H1 (cell line): Measurements from ENCODE around the gene EPSTI1. TPM values are rescaled to one million over a fixed set of nuclear protein-coding genes. Genes with fewer than 3 reads are reported as not detected.

Experiments
- CTCF ChIA-PET: fragments of 300-600 bp; sonication (Branson Sonifier 250); formaldehyde crosslinking; loops from one replicate; lab custom pipeline; 2021; ENCODE audit not compliant: partially characterized antibody; lab: Charles Lee
- POLR2A ChIA-PET: fragments of 300-600 bp; sonication (Branson Sonifier 250); formaldehyde crosslinking; loops from one replicate; lab custom pipeline; 2021; ENCODE audit warnings: inconsistent platforms; ENCODE audit not compliant: partially characterized antibody; lab: Charles Lee
- DNase-seq, 2 experiments: peaks; one replicate each; pipeline versions ENCODE4 v3.0.0 to v3.0.0-alpha.2; 2010 to 2022; ENCODE audit warnings: low spot score in 2 of 2, low read depth in 1 of 2, mixed read lengths in 1 of 2
- FAIRE-seq: peaks from 2 replicates; lab custom pipeline; 2011; peaks lifted over from hg19 to GRCh38; lab: Jason Lieb, UNC
- H2AFZ ChIP-seq: 2 replicates; pipeline ENCODE4 v1.8.1; 2012; ENCODE audit warnings: low read length, inconsistent platforms
- H2AK5ac ChIP-seq: 2 replicates; pipeline ENCODE4 v1.6.1; 2013; ENCODE audit warnings: low read depth, low read length
- H2BK120ac ChIP-seq: replicated peaks from 2 replicates; pipeline ENCODE3; 2013; ENCODE audit warnings: low read depth, low read length, inconsistent platforms
- H2BK12ac ChIP-seq: 2 replicates; pipeline ENCODE4 v1.6.1; 2013; ENCODE audit warnings: low read depth, low read length
- H2BK15ac ChIP-seq: 2 replicates; pipeline ENCODE4 v1.6.1; 2013; ENCODE audit warnings: low read length
- H2BK20ac ChIP-seq: 2 replicates; pipeline ENCODE4 v1.6.1; 2013; ENCODE audit warnings: low read length
- H2BK5ac ChIP-seq: 2 replicates; pipeline ENCODE4 v1.6.1; 2013; ENCODE audit warnings: low read depth, low read length
- H3K14ac ChIP-seq: 2 replicates; pipeline ENCODE4 v1.6.1; 2013; ENCODE audit warnings: inconsistent platforms; ENCODE audit not compliant: insufficient read length
- H3K18ac ChIP-seq: 2 replicates; pipeline ENCODE4 v1.6.1; 2013; ENCODE audit warnings: low read length; ENCODE audit errors: extremely low read depth
- H3K23ac ChIP-seq: 2 replicates; pipeline ENCODE4 v1.6.1; 2013; ENCODE audit warnings: inconsistent platforms; ENCODE audit not compliant: insufficient read length
- H3K23me2 ChIP-seq: 2 replicates; pipeline ENCODE4 v1.6.1; 2013; ENCODE audit warnings: low read depth, low read length
- H3K27ac ChIP-seq: 2 replicates; pipeline ENCODE4 v1.6.1; 2011; ENCODE audit warnings: low read depth, low read length, inconsistent platforms
- H3K27me3 ChIP-seq, 4 experiments: replicated peaks in 1 of 4; 1 replicate in 1 of 4; 2 replicates in 3 of 4; pipeline versions ENCODE4 v1.6.1 to v1.8.1; 2011 to 2013; ENCODE audit warnings: low read length in 3 of 4, mild to moderate bottlenecking in 3 of 4, inconsistent platforms in 2 of 4, mixed read lengths in 2 of 4, moderate library complexity in 1 of 4; ENCODE audit not compliant: control insufficient read depth in 3 of 4, insufficient read depth in 3 of 4; ENCODE audit errors: extremely low read depth in 1 of 4
- H3K36me3 ChIP-seq, 4 experiments: 2 replicates each; pipeline versions ENCODE4 v1.6.1 to v1.8.1; 2011 to 2013; ENCODE audit warnings: mild to moderate bottlenecking in 4 of 4, low read length in 3 of 4, moderate library complexity in 2 of 4, control low read depth in 1 of 4, inconsistent platforms in 1 of 4; ENCODE audit not compliant: insufficient read depth in 4 of 4, control insufficient read depth in 2 of 4
- H3K4ac ChIP-seq: replicated peaks from 2 replicates; pipeline ENCODE3; 2013; ENCODE audit warnings: low read length, low read depth, mixed read lengths, inconsistent platforms; ENCODE audit not compliant: insufficient read length
- H3K4me1 ChIP-seq, 4 experiments: replicated peaks in 1 of 4; 1 replicate in 1 of 4; 2 replicates in 3 of 4; pipeline versions ENCODE4 v1.6.1 to v1.8.1; 2011 to 2013; ENCODE audit warnings: low read length in 3 of 4, inconsistent platforms in 2 of 4, mixed read lengths in 1 of 4; ENCODE audit not compliant: insufficient read depth in 4 of 4, control insufficient read depth in 3 of 4
- H3K4me2 ChIP-seq, 2 experiments: 2 replicates each; pipeline versions ENCODE4 v1.6.1 to v1.8.1; 2011 to 2013; ENCODE audit warnings: low read depth in 2 of 2, low read length in 2 of 2, control low read depth in 1 of 2, inconsistent platforms in 1 of 2, mild to moderate bottlenecking in 1 of 2; ENCODE audit not compliant: insufficient read depth in 1 of 2
- H3K4me3 ChIP-seq, 4 experiments: fragments of 200-600, 300-600 bp in 1 of 4; sonication (generic), shearing (Covaris generic), sonication (Bioruptor Twin) in 1 of 4; 2 replicates each; pipeline versions ENCODE4 v1.5.1 to v1.8.1; 2011 to 2016; ENCODE audit warnings: low read length in 4 of 4, low read depth in 3 of 4, control low read depth in 2 of 4, inconsistent platforms in 2 of 4, mild to moderate bottlenecking in 2 of 4, mixed read lengths in 1 of 4, moderate library complexity in 1 of 4; ENCODE audit not compliant: insufficient read depth in 2 of 4; ENCODE audit errors: extremely low read depth in 1 of 4
- H3K56ac ChIP-seq: replicated peaks from 2 replicates; pipeline ENCODE3; 2013; ENCODE audit warnings: low read depth, mild to moderate bottlenecking, mixed read lengths, low read length, inconsistent platforms; ENCODE audit not compliant: insufficient read length
- H3K79me1 ChIP-seq: 2 replicates; pipeline ENCODE4 v1.6.1; 2013; ENCODE audit warnings: low read depth, low read length, control low read depth
- H3K79me2 ChIP-seq, 2 experiments: 2 replicates each; pipeline versions ENCODE4 v1.6.1 to v1.8.1; 2012 to 2013; ENCODE audit warnings: low read length in 2 of 2, mild to moderate bottlenecking in 2 of 2, inconsistent platforms in 1 of 2; ENCODE audit not compliant: insufficient read depth in 2 of 2, control insufficient read depth in 1 of 2
- H3K9ac ChIP-seq, 4 experiments: replicated peaks in 1 of 4; 1 replicate in 1 of 4; 2 replicates in 3 of 4; pipeline versions ENCODE4 v1.6.1 to v1.8.1; 2011 to 2013; ENCODE audit warnings: low read depth in 3 of 4, low read length in 3 of 4, control low read depth in 2 of 4, mild to moderate bottlenecking in 2 of 4, moderate library complexity in 2 of 4, inconsistent platforms in 1 of 4; ENCODE audit errors: extremely low read depth in 1 of 4
- H3K9me3 ChIP-seq, 2 experiments: 2 replicates each; pipeline versions ENCODE4 v1.6.1 to v1.8.1; 2012 to 2013; ENCODE audit warnings: mild to moderate bottlenecking in 2 of 2, moderate library complexity in 2 of 2, control low read depth in 1 of 2, inconsistent platforms in 1 of 2, low read depth in 1 of 2, low read length in 1 of 2, mixed read lengths in 1 of 2; ENCODE audit not compliant: insufficient read depth in 2 of 2
- H4K20me1 ChIP-seq, 2 experiments: replicated peaks in 1 of 2; 2 replicates each; pipeline versions ENCODE3 to v1.8.1; 2011 to 2013; ENCODE audit warnings: inconsistent platforms in 2 of 2, low read length in 2 of 2, mild to moderate bottlenecking in 1 of 2; ENCODE audit not compliant: insufficient read depth in 2 of 2, control insufficient read depth in 1 of 2
- H4K5ac ChIP-seq: 2 replicates; pipeline ENCODE4 v1.6.1; 2013; ENCODE audit warnings: low read length, low read depth, mixed read lengths, inconsistent platforms; ENCODE audit not compliant: insufficient read length
- H4K8ac ChIP-seq: 2 replicates; pipeline ENCODE4 v1.8.0; 2013; ENCODE audit warnings: mild to moderate bottlenecking, moderate library complexity, low read length, inconsistent platforms; ENCODE audit not compliant: insufficient read depth; ENCODE audit errors: extremely low read depth
- H4K91ac ChIP-seq: replicated peaks from 2 replicates; pipeline ENCODE3; 2013; ENCODE audit warnings: low read length, mixed read lengths, inconsistent platforms; ENCODE audit not compliant: insufficient read length
- CBX8 ChIP-seq: fragments of 300-800, 300-1000 bp; sonication (generic); IDR thresholded peaks from 2 replicates; pipeline ENCODE4 v1.7.1; 2016; ENCODE audit warnings: low read depth, low read length, borderline replicate concordance
- CREB1 ChIP-seq: IDR thresholded peaks from 2 replicates; pipeline ENCODE4 v1.6.1; 2012; ENCODE audit warnings: inconsistent platforms
- CTBP2 ChIP-seq: IDR thresholded peaks from 2 replicates; pipeline ENCODE4 v1.7.0; 2011; ENCODE audit warnings: borderline replicate concordance, mild to moderate bottlenecking, moderate library complexity, mixed read lengths, low read length; ENCODE audit not compliant: insufficient read depth, insufficient read length
- KDM5A ChIP-seq: fragments of 200-600 bp; IDR thresholded peaks from 2 replicates; pipeline ENCODE4 v1.7.1; 2012; ENCODE audit warnings: mild to moderate bottlenecking, low read length, inconsistent platforms, mixed read lengths
- POLR2AphosphoS5 ChIP-seq: IDR thresholded peaks from 2 replicates; pipeline ENCODE4 v1.6.1; 2011; ENCODE audit warnings: low read depth, low read length
- TAF7 ChIP-seq: optimal IDR thresholded peaks from 2 replicates; pipeline ENCODE3; 2011; ENCODE audit warnings: low read depth, mild to moderate bottlenecking, inconsistent platforms, low read length, moderate library complexity, borderline replicate concordance
- TEAD4 ChIP-seq: IDR thresholded peaks from 2 replicates; pipeline ENCODE4 v1.6.1; 2012; ENCODE audit warnings: low read depth, low read length, inconsistent platforms, mixed read lengths
- WGBS, 2 experiments: shearing (Covaris generic) in 1 of 2; methylation state at CpG; one replicate each; pipeline versions ENCODE4 v1.1.6 to v1.1.7; 2013 to 2015; ENCODE audit warnings: low lambda C conversion rate in 2 of 2, mixed read lengths in 2 of 2, inconsistent platforms in 1 of 2, low coverage in 1 of 2, missing lambda C conversion rate in 1 of 2; ENCODE audit not compliant: insufficient replicate concordance in 2 of 2, insufficient coverage in 1 of 2, insufficient read length in 1 of 2; ENCODE audit errors: extremely low coverage in 1 of 2, missing lambda C conversion rate in 1 of 2; 5-methylcytosine and 5-hydroxymethylcytosine counted together
- polyA plus RNA-seq, 7 experiments: library from polyadenylated mRNA; depleted of rRNA in 3 of 7; stranded (reverse) in 5 of 7; unstranded in 2 of 7; fragments of >200 nt in 5 of 7; fragments of 200-250 nt in 2 of 7; gene quantifications; 1 replicate in 5 of 7; 2 replicates in 1 of 7; 4 replicates in 1 of 7; pipeline versions ENCODE4 v1.2.1 to v1.2.3, GENCODE V29; 2011 to 2013; ENCODE audit warnings: missing spikeins in 2 of 7, mixed read lengths in 2 of 7
- total RNA-seq: library from RNA; stranded (reverse); fragmentation: NEBNext Ultra II Directional; extraction: Animal tissue kit (Norgen Biotek cat#: 25700); gene quantifications from 2 replicates; pipeline ENCODE4 v1.2.1, GENCODE V29; 2021
- TF ChIP-seq, protein P1 (sequence below): IDR thresholded peaks from 2 replicates; pipeline ENCODE4 v1.6.1; 2012; ENCODE audit warnings: low read length, inconsistent platforms

EPSTI1 gene
- total and polyA plus RNA-seq, 2 of the 8 experiments (the other 6 are each of a cell fraction or from before 2014, with no cell fraction given) = 0.23 to 0.37 TPM

DNA sequence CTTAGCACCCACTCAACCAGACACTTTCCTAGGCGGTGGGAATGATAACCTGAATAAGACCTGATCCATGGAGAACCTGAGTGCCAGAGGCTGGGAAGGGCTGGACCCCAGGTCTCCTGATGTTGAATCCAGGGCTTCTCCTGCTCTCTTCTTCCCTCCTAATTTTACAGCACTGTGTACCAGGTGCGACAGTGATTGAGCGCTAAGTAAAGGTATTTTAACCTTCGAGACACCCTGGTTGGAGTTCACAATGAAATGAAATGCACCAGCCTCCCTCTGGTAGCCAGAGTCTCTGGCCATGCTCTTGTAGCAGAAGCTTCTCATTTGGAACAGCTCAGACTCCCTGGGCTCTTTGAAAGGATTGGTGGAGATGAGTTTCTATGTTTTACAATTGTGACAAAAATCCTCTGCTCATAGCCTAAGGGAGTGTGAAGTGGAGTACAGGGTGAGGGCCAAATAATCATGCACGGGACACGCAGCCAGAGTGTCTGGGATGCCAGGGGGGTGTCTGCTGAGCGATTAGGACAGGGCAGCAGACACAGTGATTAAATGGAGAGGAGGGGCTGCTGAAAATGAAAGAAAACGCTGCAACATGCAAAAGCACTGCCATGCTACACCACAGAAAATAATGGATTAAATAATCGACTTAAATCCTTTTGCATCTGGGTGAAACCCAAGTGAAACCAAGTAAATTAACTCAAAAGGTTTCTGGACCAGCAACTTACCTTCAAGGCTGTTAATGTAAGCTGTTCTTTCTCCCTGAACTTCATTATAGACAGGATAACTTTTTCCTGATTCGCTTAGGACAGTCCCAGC is 126.9 kb downstream of the EPSTI1 start:
- peaks cover 2 to 3% of the 10 kb centered on the region in 2 experiments; a peak in 1 of 4 replicates for H3K9me3 ChIP-seq
- H3K27me3 ChIP-seq = no peaks in the 10 kb centered on the region
- no peak overlapping the region for H3K18ac ChIP-seq
- no peak overlapping the region for H4K8ac ChIP-seq
- H3K23me2 ChIP-seq = 0 out of 2 replicates have a peak, but pooled peaks cover 2% of the 10 kb centered on the region
- H3K79me2 ChIP-seq = peaks cover 0 to 18% of the 10 kb centered on the region in 2 experiments; a peak in 2 of 4 replicates
- no peak overlapping the region for H4K91ac ChIP-seq
- no peak overlapping the region for H2BK20ac ChIP-seq
- H3K56ac ChIP-seq = no peak overlapping the region
- no peak overlapping the region for H2AFZ ChIP-seq
- H3K36me3 ChIP-seq = peaks cover 22 to 74% (median 48%) of the 10 kb centered on the region in 4 experiments
- H2BK12ac ChIP-seq = no peak overlapping the region
- H3K4me2 ChIP-seq = no peak overlapping the region; a peak in 1 of 4 replicates
- H4K20me1 ChIP-seq = peaks cover 11 to 13% of the 10 kb centered on the region in 2 experiments
- ChIA-PET POLR2A (interaction anchor here (0.5 to 9.3 kb wide), 17 partner anchors 9 to 830 kb away, joined by 3 to 142 read pairs (median 4); partner anchors contain the start of gene EPSTI1), CTCF (interaction anchor here (0.8 kb wide), 1 partner anchor 10 kb away, joined by 3 read pairs; no protein-coding TSS in a partner anchor)
- no peak overlapping the region for H2BK120ac ChIP-seq
- no peak overlapping the region for H3K4ac ChIP-seq
- H3K4me3 ChIP-seq = no peak overlapping the region
- no peak overlapping the region for H3K27ac ChIP-seq
- H3K4me1 ChIP-seq = peaks cover 0 to 3% (median 0%) of the 10 kb centered on the region in 4 experiments; a peak in 4 of 7 replicates
- no peak overlapping the region for H2BK15ac ChIP-seq
- 88% methylated on average over 10 of the region's 10 CpGs; no CpG with 5 or more reads in 1 of the 2 experiments for WGBS, 2 experiments
- H3K14ac ChIP-seq = no peak overlapping the region
- no peaks in the 10 kb centered on the region for H3K79me1 ChIP-seq
- H3K23ac ChIP-seq = no peak overlapping the region
- H2AK5ac ChIP-seq = no peak overlapping the region
- no peak overlapping the region for H2BK5ac ChIP-seq
- DNase-seq (no peak), FAIRE-seq (no peak)
- no peak overlapping the region for H4K5ac ChIP-seq
- no peak overlapping the region; a peak in 1 of 7 replicates for H3K9ac ChIP-seq
- TF ChIP-seq, protein P1, sequence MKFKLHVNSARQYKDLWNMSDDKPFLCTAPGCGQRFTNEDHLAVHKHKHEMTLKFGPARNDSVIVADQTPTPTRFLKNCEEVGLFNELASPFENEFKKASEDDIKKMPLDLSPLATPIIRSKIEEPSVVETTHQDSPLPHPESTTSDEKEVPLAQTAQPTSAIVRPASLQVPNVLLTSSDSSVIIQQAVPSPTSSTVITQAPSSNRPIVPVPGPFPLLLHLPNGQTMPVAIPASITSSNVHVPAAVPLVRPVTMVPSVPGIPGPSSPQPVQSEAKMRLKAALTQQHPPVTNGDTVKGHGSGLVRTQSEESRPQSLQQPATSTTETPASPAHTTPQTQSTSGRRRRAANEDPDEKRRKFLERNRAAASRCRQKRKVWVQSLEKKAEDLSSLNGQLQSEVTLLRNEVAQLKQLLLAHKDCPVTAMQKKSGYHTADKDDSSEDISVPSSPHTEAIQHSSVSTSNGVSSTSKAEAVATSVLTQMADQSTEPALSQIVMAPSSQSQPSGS = no peak
- no peak for TF ChIP-seq CBX8
- TF ChIP-seq CREB1 = no peak
- TF ChIP-seq KDM5A = no peak
- peak; percentile 60 for TF ChIP-seq POLR2AphosphoS5
- no peak for TF ChIP-seq TEAD4
- TF ChIP-seq TAF7 = no peak
- no peak for TF ChIP-seq CTBP2
